HG03342 (cell line): ENCODE results near the gene SAYSD1.
"Not testable (repeated sequence)": the region's sequence is repeated elsewhere in the genome, so short reads cannot be mapped to it uniquely, and the experiment has no call there.

Source experiments
- ATAC-seq: cut with Tn5 transposase; IDR thresholded peaks from one replicate; pipeline ENCODE4 v1.9.1; 2021; ENCODE audit warnings: mild to moderate bottlenecking, moderate library complexity; ENCODE audit not compliant: unreplicated experiment

SAYSD1 gene, protein sequence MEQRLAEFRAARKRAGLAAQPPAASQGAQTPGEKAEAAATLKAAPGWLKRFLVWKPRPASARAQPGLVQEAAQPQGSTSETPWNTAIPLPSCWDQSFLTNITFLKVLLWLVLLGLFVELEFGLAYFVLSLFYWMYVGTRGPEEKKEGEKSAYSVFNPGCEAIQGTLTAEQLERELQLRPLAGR

GRCh38 chr6:39114704-39115599 is at the start of gene SAYSD1:
Gene SAYSD1, minus strand, starts transcription at chr6:39115186. Its CDS starts 97 bp downstream, at chr6:39115089.
- peak; percentile 94 for ATAC-seq

- ATAC-seq, result no peak
These were observed 42.5 kb upstream of the SAYSD1 start for GRCh38 chr6:39157511-39157910.

GRCh38 chr6:39156801-39157200 is 41.8 kb upstream of the SAYSD1 start:
- ATAC-seq, result no peak

DNA sequence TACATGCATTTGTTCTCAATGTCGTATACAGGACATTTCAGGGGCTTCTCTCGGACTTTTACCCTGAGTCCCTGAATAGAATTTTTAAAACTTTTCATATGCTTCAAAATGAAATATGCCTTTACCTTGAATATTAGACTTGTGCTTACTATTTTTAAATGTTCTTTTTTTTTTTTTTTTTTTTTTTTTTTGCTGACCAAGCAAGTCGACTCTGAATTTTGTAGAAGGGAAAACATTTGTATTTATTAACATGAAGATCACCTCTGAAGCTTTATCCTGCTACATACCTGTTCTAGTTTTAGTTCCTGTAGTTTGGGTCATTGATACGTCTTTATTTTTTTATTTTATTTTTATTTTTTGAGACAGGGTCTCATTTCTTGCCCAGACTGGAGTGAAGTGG is 39.7 kb upstream of the SAYSD1 start:
- no peak for ATAC-seq

DNA sequence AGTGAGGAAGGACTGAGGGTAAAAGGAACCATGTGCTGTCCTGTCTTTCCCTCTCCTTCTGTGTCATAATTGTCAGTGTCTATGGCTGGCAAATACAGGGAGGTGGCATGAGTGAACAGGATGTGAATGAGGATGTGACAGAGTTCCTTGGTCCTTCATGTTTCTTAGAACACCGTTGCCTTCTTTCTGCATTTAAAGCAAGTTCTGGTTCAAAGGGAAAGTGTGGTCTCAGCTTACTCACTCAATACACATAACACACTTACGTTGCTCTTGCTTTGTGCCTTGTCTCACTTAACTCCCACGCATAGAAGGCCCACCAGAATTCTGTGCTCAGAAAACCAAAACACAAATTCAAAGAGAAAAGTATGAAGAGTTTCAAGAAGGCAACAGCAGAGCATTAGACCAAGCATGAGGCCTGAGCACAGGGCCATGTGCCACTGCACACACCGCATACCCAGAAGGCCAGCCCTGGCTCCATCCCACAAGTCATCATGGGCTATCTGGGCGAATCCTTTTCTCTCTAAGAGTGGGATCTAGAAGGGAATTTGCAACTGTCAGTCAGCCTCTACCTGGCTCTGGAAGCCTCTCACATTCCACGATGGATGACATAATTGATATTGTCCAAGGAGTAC is 38.9 kb upstream of the SAYSD1 start:
- no peak for ATAC-seq

- ATAC-seq, result no peak
These were observed 37.3 kb upstream of the SAYSD1 start for GRCh38 chr6:39152262-39152661.

DNA sequence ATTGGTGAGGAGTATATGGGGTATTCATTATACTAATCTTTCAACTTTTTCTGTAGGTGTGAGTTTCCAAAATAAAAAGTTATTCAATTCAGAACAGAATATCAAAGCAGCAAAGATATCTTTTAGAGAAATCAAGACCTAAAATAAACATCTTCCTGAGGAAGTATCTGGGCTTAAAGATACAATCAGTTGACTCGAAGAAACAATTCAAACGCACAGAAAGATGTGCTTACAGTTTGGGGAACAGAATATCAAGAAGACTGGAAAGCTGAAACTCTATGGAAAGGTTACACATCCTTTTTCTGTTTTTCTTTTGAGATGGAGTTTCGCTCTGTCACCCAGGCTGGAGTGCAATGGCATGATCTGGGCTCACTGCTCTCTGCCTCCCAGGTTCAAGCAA is 36.2 kb upstream of the SAYSD1 start:
- ATAC-seq, result no peak

- no peak for ATAC-seq
These were observed 29.6 kb upstream of the SAYSD1 start for GRCh38 chr6:39144481-39145173.

GRCh38 chr6:39143238-39143930 is 28.4 kb upstream of the SAYSD1 start:
- ATAC-seq, result no peak

GRCh38 chr6:39140556-39141167 is 25.7 kb upstream of the SAYSD1 start:
- ATAC-seq, result no peak

- no peak for ATAC-seq
These were observed 22.3 kb upstream of the SAYSD1 start for GRCh38 chr6:39137245-39137644.

GRCh38 chr6:39136207-39136606 is 21.2 kb upstream of the SAYSD1 start:
- ATAC-seq, result not testable (repeated sequence)

DNA sequence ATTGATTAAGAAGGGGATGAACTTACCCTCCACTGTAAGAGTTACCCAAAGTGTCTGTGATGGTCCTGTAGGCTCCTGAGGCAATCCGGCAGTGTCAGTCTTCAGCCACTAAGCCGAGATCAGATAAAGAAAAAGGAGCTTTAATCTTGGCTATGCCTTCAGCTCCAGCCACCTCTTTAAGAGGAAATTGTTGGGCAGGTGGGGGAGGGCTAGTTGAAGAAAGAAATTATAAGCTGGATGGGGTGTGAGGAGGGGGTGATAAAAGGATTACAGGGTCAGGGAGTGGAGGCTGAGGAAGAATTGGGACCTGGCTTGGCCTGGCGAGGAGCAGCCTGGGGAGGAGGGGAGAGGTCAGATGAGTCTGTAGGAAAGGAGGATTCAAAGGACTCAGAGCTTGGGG is 19.8 kb upstream of the SAYSD1 start:
- ATAC-seq, result not testable (repeated sequence)

DNA sequence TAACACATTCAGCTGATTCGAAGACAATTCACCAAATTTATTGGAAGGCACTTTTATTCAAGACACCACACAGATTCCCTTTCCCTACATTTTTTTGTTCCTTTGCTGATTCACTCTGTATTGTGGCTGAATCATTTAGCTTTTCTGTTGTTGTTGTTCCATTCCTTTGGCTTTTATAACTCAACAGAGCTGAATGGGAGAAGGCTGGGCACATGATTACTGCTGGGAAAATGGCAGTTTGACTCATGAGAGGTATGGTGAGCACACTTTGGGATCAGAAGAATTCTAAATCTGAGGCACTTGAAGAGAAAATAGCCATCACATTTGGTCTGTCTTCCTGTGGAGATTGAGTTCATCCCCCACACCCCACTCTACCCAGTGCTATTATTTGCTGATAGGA is 15.7 kb upstream of the SAYSD1 start:
- no peak for ATAC-seq

GRCh38 chr6:39128832-39129231 is 13.8 kb upstream of the SAYSD1 start:
- no peak for ATAC-seq

GRCh38 chr6:39128106-39128505 is 13.1 kb upstream of the SAYSD1 start:
- no peak for ATAC-seq

GRCh38 chr6:39124114-39124513 is 9.1 kb upstream of the SAYSD1 start:
- no peak for ATAC-seq

- ATAC-seq, result no peak
These were observed 3.9 kb upstream of the SAYSD1 start for GRCh38 chr6:39118921-39119320.

DNA sequence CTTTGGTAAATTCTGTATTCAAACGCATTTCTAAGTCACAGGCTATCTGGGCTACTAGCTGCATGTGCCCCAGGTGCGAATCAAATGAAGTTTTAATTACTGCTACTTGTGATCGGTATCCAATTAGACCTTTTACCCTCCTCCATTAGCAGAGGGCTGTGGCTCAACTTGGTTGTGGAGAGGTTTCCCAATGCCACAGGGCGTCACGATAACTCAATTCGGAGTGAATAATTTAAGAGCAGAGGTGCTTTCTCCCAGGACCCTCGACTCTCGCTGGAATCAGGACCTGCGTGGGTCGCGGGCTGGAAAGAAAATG is 640 bp downstream of the SAYSD1 start:
- peak; percentile 12 for ATAC-seq

- no peak for ATAC-seq
These were observed 1.2 kb downstream of the SAYSD1 start for GRCh38 chr6:39113788-39114187.
